K562 (cell line): ENCODE data around the gene LRP2BP. TPM values are rescaled to one million over a fixed set of nuclear protein-coding genes. Genes with fewer than 3 reads are reported as not detected.

Experiments
- ATAC-seq: fragments of 200-7000 bp; cut with Tn5 transposase; 3 replicates; pipeline ENCODE4 v1.9.1; 2020; ENCODE audit warnings: moderate library complexity
- BruUV-seq: library from RNA; stranded (reverse); fragments of 400-500 nt; replicated peaks from 2 replicates; lab custom pipeline; 2021; lab: Mats Ljungman, UMichigan
- CTCF ChIA-PET: fragments of 300-600 bp; formaldehyde crosslinking; extraction: SDS; loops from one replicate; lab custom pipeline; 2021; ENCODE audit warnings: low intra/inter-chr PET ratio; lab: Yijun Ruan, JAX
- POLR2A ChIA-PET: fragments of 300-600, 350-650 bp; sonication (Branson Sonifier 250); formaldehyde crosslinking; extraction: SDS; loops from one replicate; lab custom pipeline; 2021; ENCODE audit warnings: antibody characterized with exemption, inconsistent platforms; lab: Yijun Ruan, JAX
- DNase-seq, 4 experiments: peaks; one replicate each; pipeline versions ENCODE4 v3.0.0 to v3.0.0-alpha.2; 2011 to 2018; ENCODE audit warnings: low spot score in 3 of 4, mixed read lengths in 3 of 4; ENCODE audit errors: extremely low read depth in 1 of 4
- FAIRE-seq: peaks from 2 replicates; lab custom pipeline; 2011; peaks lifted over from hg19 to GRCh38; lab: Jason Lieb, UNC
- H2AFZ ChIP-seq: 2 replicates; pipeline ENCODE4 v1.6.0; 2011; ENCODE audit warnings: low read depth, low read length, control low read depth, inconsistent platforms
- H3K27ac ChIP-seq: fragments of 200-600 bp; 3 replicates; pipeline ENCODE4 v1.8.0; 2011; ENCODE audit warnings: low read depth, mild to moderate bottlenecking, control low read depth, inconsistent platforms, low read length, moderate library complexity, mixed read lengths; ENCODE audit errors: extremely low read depth
- H3K27me3 ChIP-seq, 2 experiments: fragments of 300-600 bp in 1 of 2; 2 replicates in 1 of 2; 3 replicates in 1 of 2; pipeline versions ENCODE4 v1.6.0 to v1.8.0; 2011; ENCODE audit warnings: inconsistent platforms in 2 of 2, low read length in 2 of 2, mild to moderate bottlenecking in 1 of 2, mixed read lengths in 1 of 2, moderate library complexity in 1 of 2; ENCODE audit not compliant: control insufficient read depth in 2 of 2, insufficient read depth in 2 of 2
- H3K36me3 ChIP-seq: fragments of 300-600 bp; 3 replicates; pipeline ENCODE4 v1.8.0; 2011; ENCODE audit warnings: mild to moderate bottlenecking, low read length, inconsistent platforms; ENCODE audit not compliant: control insufficient read depth, insufficient read depth
- H3K4me1 ChIP-seq, 2 experiments: fragments of 200-600 bp in 1 of 2; replicated peaks in 1 of 2; 2 replicates in 1 of 2; 3 replicates in 1 of 2; pipeline versions ENCODE4 v1.5.1 to v1.8.0; 2011; ENCODE audit warnings: inconsistent platforms in 2 of 2, low read length in 2 of 2, mild to moderate bottlenecking in 1 of 2, mixed read lengths in 1 of 2, moderate library complexity in 1 of 2; ENCODE audit not compliant: control insufficient read depth in 2 of 2, insufficient read depth in 2 of 2
- H3K4me2 ChIP-seq: 2 replicates; pipeline ENCODE4 v1.6.1; 2011; ENCODE audit warnings: low read length, control low read depth, inconsistent platforms, mixed read lengths; ENCODE audit not compliant: insufficient read depth
- H3K4me3 ChIP-seq: fragments of 200-600 bp; sonication (generic), shearing (Covaris generic); 2 replicates; pipeline ENCODE4 v1.5.1; 2016; ENCODE audit warnings: control low read depth, inconsistent platforms
- H3K79me2 ChIP-seq: fragments of 200-600 bp; 3 replicates; pipeline ENCODE4 v1.8.0; 2011; ENCODE audit warnings: low read length, inconsistent platforms; ENCODE audit not compliant: control insufficient read depth, insufficient read depth
- H3K9ac ChIP-seq, 2 experiments: 2 replicates each; pipeline versions ENCODE4 v1.6.0 to v1.6.1; 2011; ENCODE audit warnings: low read depth in 2 of 2, low read length in 2 of 2, control low read depth in 1 of 2, inconsistent platforms in 1 of 2, mild to moderate bottlenecking in 1 of 2, mixed read lengths in 1 of 2; ENCODE audit not compliant: insufficient read depth in 1 of 2
- H3K9me1 ChIP-seq: one replicate; pipeline ENCODE4 v1.6.0; 2011; ENCODE audit warnings: inconsistent platforms, mild to moderate bottlenecking, low read length, moderate library complexity; ENCODE audit not compliant: control insufficient read depth, insufficient read depth
- H3K9me3 ChIP-seq: replicated peaks from 2 replicates; pipeline ENCODE4 v1.5.1; 2011; ENCODE audit warnings: low read depth, low read length, inconsistent platforms; ENCODE audit not compliant: control insufficient read depth, insufficient read depth
- H4K20me1 ChIP-seq: replicated peaks from 2 replicates; pipeline ENCODE4 v1.6.1; 2011; ENCODE audit warnings: low read length, inconsistent platforms, mixed read lengths; ENCODE audit not compliant: control insufficient read depth, insufficient read depth
- E4F1 ChIP-seq: fragments of 250-450 bp; sonication (Bioruptor Pico); IDR thresholded peaks from 2 replicates; pipeline ENCODE4 v1.5.0; 2021; ENCODE audit warnings: mild to moderate bottlenecking, borderline replicate concordance
- GTF2E2 ChIP-seq: fragments of 200-800 bp; sonication (Bioruptor generic); IDR thresholded peaks from 2 replicates; pipeline ENCODE4 v1.6.1; 2016; ENCODE audit warnings: missing genetic modification characterization, missing compliant biosample characterization
- HNRNPH1 ChIP-seq: fragments of 200-400 bp; formaldehyde crosslinking; optimal IDR thresholded peaks from 2 replicates; pipeline ENCODE3; 2017; ENCODE audit warnings: low read depth, mild to moderate bottlenecking, low read length, moderate library complexity
- MECOM ChIP-seq: fragments of 250-450 bp; sonication (Bioruptor Pico); IDR thresholded peaks from 2 replicates; pipeline ENCODE4 v1.8.0; 2022; ENCODE audit warnings: inconsistent platforms
- MYBL2 ChIP-seq, 2 experiments: fragments of 450-650 bp in 1 of 2; sonication (generic) in 1 of 2; formaldehyde crosslinking in 1 of 2; IDR thresholded peaks; 2 replicates each; pipeline versions ENCODE4 v1.6.1 to v1.8.1; 2017 to 2022; ENCODE audit warnings: borderline replicate concordance in 1 of 2, inconsistent platforms in 1 of 2, low read depth in 1 of 2, mild to moderate bottlenecking in 1 of 2, missing genetic modification reagents in 1 of 2, moderate library complexity in 1 of 2
- PCBP2 ChIP-seq: fragments of 200-400 bp; formaldehyde crosslinking; IDR thresholded peaks from 2 replicates; pipeline ENCODE4 v1.6.1; 2018; ENCODE audit warnings: low read length, low read depth, mild to moderate bottlenecking, moderate library complexity; ENCODE audit not compliant: poor library complexity, severe bottlenecking
- PKNOX1 ChIP-seq: fragments of 450-650 bp; IDR thresholded peaks from 2 replicates; pipeline ENCODE4 v1.6.1; 2016
- RNF2 ChIP-seq: sonication (generic); IDR thresholded peaks from 2 replicates; pipeline ENCODE4 v1.6.1; 2016
- SMARCE1 ChIP-seq: fragments of 450-650 bp; IDR thresholded peaks from 2 replicates; pipeline ENCODE4 v1.7.1; 2016; ENCODE audit warnings: mild to moderate bottlenecking
- SREBF1 ChIP-seq: fragments of 150-350 bp; IDR thresholded peaks from 2 replicates; pipeline ENCODE4 v1.6.1; 2014; ENCODE audit warnings: antibody characterized with exemption, low read depth, low read length, borderline replicate concordance
- UBTF ChIP-seq, 2 experiments: IDR thresholded peaks; 2 replicates each; pipeline ENCODE4 v1.6.1; 2012; ENCODE audit warnings: improper control_type of control experiment in 2 of 2, low read depth in 2 of 2, low read length in 2 of 2, borderline replicate concordance in 1 of 2
- ZNF717 ChIP-seq: fragments of 250-450 bp; sonication (Bioruptor Pico); IDR thresholded peaks from 2 replicates; pipeline ENCODE4 v1.5.0; 2021
- WGBS: fragments of 100-300 bp; shearing (Covaris generic); methylation state at CpG from one replicate; pipeline ENCODE4 v1.1.6; 2016; ENCODE audit warnings: low coverage, mixed read lengths; ENCODE audit not compliant: insufficient coverage; ENCODE audit errors: missing lambda C conversion rate; 5-methylcytosine and 5-hydroxymethylcytosine counted together
- in situ Hi-C: fragments of 300-500 bp; cut with MboI; formaldehyde crosslinking; loops from 4 replicates; pipeline ENCODE4 v1.15.0; 2018; ENCODE audit warnings: inconsistent platforms, mixed read lengths
- intact Hi-C: fragments of 100-400 bp; cut with micrococcal nuclease; formaldehyde crosslinking; loops from 2 replicates; pipeline ENCODE4 v1.14.2; 2022
- polyA plus RNA-seq, 8 experiments: library from polyadenylated mRNA; depleted of rRNA in 4 of 8; stranded (reverse) in 5 of 8; unstranded in 3 of 8; fragments of >200 nt; fragmentation: Nextera tagmentation in 2 of 8; fragmentation: Illumina TruSeq in 1 of 8; extraction: Ambion mirVana in 2 of 8; extraction: Trizol in 1 of 8; gene quantifications; 2 replicates each; pipeline versions ENCODE4 v1.2.1 to v1.2.3, GENCODE V29; 2011 to 2014; ENCODE audit warnings: inconsistent platforms in 1 of 8, missing spikeins in 1 of 8
- total RNA-seq, 7 experiments: library from RNA; depleted of rRNA in 6 of 7; stranded (reverse); fragments of >200 nt in 6 of 7; fragmentation: Illumina TruSeq in 2 of 7; extraction: Trizol in 2 of 7; gene quantifications; 2 replicates each; pipeline versions ENCODE4 v1.2.1 to v1.2.3, GENCODE V29; 2011 to 2021; ENCODE audit warnings: low replicate concordance in 1 of 7
- TF ChIP-seq, protein P1 (sequence below): sonication (generic); formaldehyde crosslinking; IDR thresholded peaks from 2 replicates; pipeline ENCODE4 v1.8.0; 2022; ENCODE audit warnings: missing genetic modification reagents, mild to moderate bottlenecking, moderate library complexity, borderline replicate concordance

Gene LRP2BP
- total and polyA plus RNA-seq, 9 of the 15 experiments (the other 6 are each of a cell fraction or from before 2014, with no cell fraction given), result 0.42 to 2.1 (median 0.62) TPM

DNA sequence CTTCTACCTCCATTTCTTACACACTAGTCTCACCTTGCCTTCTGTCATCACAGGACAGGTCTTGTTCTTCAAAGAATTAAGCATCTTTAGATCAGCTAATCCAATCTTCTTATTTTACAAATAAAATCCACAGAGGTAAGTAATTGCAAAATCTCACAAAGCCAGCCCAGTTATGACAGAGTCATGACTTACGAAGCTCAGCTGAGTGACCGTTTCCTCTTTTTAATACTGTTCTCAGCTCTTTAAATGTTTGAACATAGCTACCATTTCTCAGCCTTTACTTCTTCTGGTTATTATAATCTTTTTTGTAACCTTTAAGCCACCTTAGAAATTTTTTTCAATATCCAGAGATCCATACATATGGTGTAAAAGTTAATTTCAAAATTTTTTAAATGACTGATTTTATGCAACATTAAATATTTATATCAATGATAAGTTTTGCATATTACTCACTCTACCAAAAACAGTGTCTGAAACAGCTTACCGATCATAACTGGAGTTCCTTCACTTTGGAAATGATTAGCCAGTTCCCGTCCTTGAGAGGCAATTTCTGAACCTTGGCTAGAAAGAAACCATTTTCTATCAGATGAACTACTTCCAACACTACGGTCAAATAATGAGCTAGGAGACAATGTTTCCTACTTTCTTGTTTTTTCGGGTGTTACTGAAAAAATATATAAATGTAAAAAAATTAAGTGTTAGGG is 9.7 kb upstream of the LRP2BP start (continued):
- TF ChIP-seq MYBL2 (IDR thresholded peaks at IDR 0.05; ENCODE audit: low read depth) (no peak), MYBL2 (CRISPR knock-in tag; IDR thresholded peaks at IDR 0.05; ENCODE audit: borderline replicate concordance) (no peak)
- TF ChIP-seq, protein P1, sequence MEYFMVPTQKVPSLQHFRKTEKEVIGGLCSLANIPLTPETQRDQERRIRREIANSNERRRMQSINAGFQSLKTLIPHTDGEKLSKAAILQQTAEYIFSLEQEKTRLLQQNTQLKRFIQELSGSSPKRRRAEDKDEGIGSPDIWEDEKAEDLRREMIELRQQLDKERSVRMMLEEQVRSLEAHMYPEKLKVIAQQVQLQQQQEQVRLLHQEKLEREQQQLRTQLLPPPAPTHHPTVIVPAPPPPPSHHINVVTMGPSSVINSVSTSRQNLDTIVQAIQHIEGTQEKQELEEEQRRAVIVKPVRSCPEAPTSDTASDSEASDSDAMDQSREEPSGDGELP, result no peak

GRCh38 chr4:185404031-185404430 is 8.3 kb upstream of the LRP2BP start:
- no peak overlapping the region for H3K4me3 ChIP-seq
- no peaks in the 10 kb centered on the region; a peak in 1 of 5 replicates for H3K4me1 ChIP-seq
- no CpG with 5 or more reads among the region's 4 CpGs for WGBS
- no peaks in the 10 kb centered on the region for H3K9me3 ChIP-seq
- ATAC-seq, result no peak
- H4K20me1 ChIP-seq, result no peaks in the 10 kb centered on the region
- no peak overlapping the region for H2AFZ ChIP-seq
- H3K9me1 ChIP-seq, result no peaks in the 10 kb centered on the region
- no peak overlapping the region for H3K9ac ChIP-seq
- no peaks in the 10 kb centered on the region for H3K27me3 ChIP-seq
- BruUV-seq, result no TSS peak
- ChIA-PET POLR2A (interaction anchor here (0.6 to 3.5 kb wide), 3 partner anchors 8 to 220 kb away, joined by 3 to 15 read pairs (median 3); partner anchors contain the start of genes ANKRD37 and LRP2BP), CTCF (no interaction called here)
- intact Hi-C loops, result no loop called here
- H3K27ac ChIP-seq, result no peak overlapping the region
- FAIRE-seq, result no peak
- H3K4me2 ChIP-seq, result no peak overlapping the region
- DNase-seq, result no peak
- 0 out of 3 replicates have a peak, but pooled peaks cover 6% of the 10 kb centered on the region for H3K79me2 ChIP-seq
- peaks cover 67% of the 10 kb centered on the region; the same call in 2 of the 3 replicates for H3K36me3 ChIP-seq
- in situ Hi-C loops, result no loop called here
- TF ChIP-seq RNF2 (no peak), SREBF1 (no peak), GTF2E2 (tag) (no peak), SMARCE1 (no peak), HNRNPH1 (no peak), ZNF717 (CRISPR knock-in tag) (no peak), E4F1 (CRISPR knock-in tag) (no peak), PKNOX1 (no peak), MECOM (no peak), UBTF (IDR thresholded peaks at IDR 0.05; ENCODE audit: borderline replicate concordance in 1 of 2, low read depth in 2 of 2, low read length in 2 of 2) (no peak), PCBP2 (no peak)
